ENCODE results near the gene ZSWIM6.

- no peak for TF ChIP-seq FOXK2 (IDR thresholded peaks at IDR 0.05)
- no peak for TF ChIP-seq L3MBTL2 (conservative IDR thresholded peaks at IDR 0.05)
These were observed 10.4 kb upstream of the ZSWIM6 start for GRCh38 chr5:61321669-61322068.
